ENCODE results near the gene MALT1.
"Not testable (repeated sequence)": the region's sequence is repeated elsewhere in the genome, so short reads cannot be mapped to it uniquely, and the experiment has no call there.

The MALT1 gene

DNA sequence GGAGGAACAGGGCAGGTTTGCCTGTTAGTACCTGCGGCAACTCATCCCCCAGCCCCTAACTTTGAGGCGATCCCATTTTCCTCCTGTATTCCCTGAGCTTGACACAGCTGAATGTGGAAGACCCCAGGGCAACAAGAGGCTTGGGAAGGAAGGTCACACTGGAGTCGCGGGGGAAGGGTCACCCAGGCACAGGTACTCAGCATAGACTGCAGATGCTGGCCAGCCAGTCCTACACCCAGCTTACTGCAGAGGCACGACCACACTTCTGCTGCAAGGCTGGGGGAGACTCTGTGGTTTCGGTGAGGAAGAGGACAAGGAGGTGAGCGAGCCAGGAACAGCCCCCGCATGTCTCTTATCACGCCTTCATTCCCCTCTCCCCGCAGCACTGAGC lies 91.5 kb downstream of the MALT1 start:
- in situ Hi-C loops (cut with HindIII; ENCODE audit: low sequenced_read_pairs) = loop anchor here (25.0 kb wide), 1 partner anchor 225 kb away; no protein-coding TSS in a partner anchor

DNA sequence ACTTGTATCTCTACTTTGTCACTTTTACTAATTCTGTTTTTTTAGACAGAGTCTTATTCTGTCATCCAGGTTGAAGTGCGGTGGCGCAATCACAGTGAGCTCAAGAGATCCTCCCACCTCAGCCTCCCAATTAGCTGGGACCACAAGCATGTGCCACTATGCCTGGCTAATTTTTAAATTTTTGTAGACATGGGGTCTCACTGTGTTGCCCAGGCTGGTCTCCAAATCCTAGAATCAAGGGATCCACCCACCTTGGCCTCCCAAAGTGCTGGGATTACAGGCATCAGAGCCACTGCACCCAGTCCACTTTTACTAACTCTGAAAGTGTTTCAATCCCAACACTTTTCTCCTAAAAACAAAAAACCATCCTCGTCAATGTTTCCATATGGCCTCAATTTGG lies 94.9 kb downstream of the MALT1 start:
- in situ Hi-C loops (cut with HindIII; ENCODE audit: low sequenced_read_pairs) = loop anchor here (25.0 kb wide), 1 partner anchor 229 kb away; no protein-coding TSS in a partner anchor

DNA sequence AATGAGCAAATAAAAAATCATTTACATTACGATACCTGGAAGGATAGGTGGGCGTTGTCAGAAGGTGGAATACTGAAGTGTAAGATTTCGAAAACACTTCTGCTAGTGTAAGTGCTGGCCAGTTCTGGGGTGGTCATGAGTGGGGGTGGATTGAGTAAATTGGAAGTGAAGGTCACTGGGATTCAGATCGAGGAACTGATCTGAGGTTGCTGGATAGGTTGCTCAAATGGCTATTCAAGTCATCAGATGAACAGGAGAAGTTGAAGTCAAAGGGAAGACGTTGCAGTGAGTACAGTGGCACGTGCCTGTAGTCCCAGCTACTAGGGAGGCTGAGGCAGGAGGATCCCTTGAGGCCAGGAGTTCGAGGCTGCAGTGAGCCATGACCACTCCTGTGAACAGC lies 95.7 kb downstream of the MALT1 start:
- in situ Hi-C loops (cut with HindIII; ENCODE audit: low sequenced_read_pairs) = loop anchor here (25.0 kb wide), 1 partner anchor 230 kb away; no protein-coding TSS in a partner anchor

DNA sequence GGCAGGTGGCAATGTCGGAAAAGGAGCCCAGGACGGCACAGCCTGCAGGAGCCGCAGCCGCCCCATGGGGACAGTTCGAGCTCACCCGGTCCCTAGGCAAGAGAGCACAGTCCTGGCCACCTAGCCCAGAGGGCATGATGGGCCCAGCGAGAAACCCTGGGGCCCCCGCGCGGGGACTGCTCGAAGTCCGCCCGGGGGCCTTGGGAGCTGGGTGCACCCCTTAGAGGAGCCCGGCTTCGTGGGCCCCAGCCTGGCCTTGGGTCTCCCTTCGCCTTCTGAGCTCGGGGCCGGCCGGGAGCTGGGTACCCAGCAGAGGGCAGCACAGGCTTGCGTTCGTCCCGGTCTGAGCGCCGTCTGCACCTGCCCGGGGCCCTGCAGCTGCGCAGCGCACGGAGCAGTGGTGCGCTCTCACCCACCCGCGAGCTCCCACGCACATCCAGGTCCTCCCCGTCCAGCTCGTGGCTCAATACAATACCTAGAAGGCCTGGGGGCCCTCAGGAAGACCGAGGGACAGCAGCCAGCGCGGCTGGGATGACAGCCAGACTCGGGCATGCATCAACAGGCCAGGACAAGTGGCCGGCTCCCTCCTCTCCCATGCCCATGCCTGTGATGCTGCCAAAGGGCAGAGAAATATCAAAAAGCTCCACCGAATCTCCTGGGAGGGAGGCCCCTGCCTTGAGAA lies 97.2 kb downstream of the MALT1 start:
- in situ Hi-C loops (cut with HindIII; ENCODE audit: low sequenced_read_pairs) = loop anchor here (25.0 kb wide), 1 partner anchor 231 kb away; no protein-coding TSS in a partner anchor

DNA sequence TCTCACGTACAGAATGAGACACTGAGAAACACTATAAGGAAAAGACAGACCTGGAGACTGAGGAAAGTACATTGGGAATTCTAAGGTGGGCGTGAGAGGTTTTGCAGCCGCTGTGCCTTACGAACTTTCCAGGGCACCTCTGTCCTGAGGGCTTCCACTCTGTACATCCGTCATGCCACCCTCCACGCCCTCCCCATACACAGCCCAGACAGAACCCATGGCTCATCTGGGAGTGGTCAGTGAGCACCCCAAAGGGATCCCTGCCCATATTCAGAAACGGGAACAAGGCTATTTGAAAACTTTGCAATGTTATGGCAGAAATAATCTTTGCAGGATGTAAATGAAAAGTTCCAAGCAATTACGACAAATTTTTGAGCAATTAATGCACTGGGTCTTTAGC lies 98.1 kb downstream of the MALT1 start:
- in situ Hi-C loops (cut with HindIII; ENCODE audit: low sequenced_read_pairs) = loop anchor here (25.0 kb wide), 1 partner anchor 232 kb away; no protein-coding TSS in a partner anchor

DNA sequence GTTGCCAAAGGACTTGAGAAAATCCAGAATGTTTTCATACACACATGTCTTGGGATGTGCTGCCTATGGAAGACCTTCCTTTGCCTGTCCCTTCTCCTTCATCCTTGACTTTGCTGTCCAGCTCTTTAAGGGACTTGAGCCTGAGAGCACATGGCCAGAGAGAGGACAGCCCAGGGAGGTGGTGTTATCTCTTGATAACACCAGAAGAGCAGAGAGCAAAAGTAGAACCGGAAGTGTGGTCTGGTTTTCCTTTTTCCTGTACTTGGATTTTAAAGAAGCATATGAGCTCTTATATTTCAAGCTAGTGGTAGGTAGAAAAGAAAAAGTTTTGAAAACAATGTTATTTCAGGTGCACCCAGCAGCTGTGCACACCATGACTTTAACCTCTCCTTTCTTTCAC lies 99.3 kb downstream of the MALT1 start:
- in situ Hi-C loops (cut with HindIII; ENCODE audit: low sequenced_read_pairs) = loop anchor here (25.0 kb wide), 1 partner anchor 233 kb away; no protein-coding TSS in a partner anchor

DNA sequence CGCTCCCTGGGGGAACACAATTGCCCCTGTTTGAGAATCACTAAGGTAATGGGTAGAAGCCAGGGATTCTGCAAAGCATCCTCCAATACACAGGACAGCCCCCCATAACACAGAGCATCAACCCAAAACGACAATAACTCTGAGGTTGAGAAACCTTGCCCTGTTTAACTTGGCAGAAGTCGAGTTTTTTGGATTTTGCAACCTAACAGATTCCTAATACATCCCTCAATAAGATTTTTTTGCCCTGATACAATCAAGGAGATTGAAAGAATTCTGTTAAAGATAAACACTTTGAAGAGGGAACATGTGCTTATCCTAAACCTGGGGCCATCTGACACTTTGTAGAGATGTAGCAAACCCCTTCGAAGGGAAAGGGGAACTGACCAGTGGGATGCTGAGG lies 100.9 kb downstream of the MALT1 start:
- in situ Hi-C loops (cut with HindIII; ENCODE audit: low sequenced_read_pairs) = loop anchor here (25.0 kb wide), 1 partner anchor 235 kb away; no protein-coding TSS in a partner anchor

DNA sequence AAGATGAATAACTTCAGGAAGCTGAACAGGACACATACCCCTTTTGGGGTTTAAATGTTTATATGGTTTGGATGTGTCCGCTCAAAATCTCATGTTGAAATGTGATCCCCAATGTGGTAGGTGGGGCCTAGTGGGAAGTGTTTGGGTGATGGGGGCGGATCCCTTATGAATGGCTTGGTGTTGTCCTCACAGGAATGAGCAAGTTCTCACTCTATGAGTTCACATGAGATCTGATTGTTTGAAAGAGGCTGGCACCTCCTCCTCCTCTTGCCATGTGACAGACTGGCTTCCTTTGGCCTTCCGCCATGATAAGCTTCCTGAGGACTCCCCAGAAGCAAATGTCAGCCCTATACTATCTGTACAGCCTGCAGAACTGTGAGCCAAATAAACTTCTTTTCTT lies 104.8 kb downstream of the MALT1 start:
- in situ Hi-C loops (cut with HindIII; ENCODE audit: low sequenced_read_pairs) = no loop called here

DNA sequence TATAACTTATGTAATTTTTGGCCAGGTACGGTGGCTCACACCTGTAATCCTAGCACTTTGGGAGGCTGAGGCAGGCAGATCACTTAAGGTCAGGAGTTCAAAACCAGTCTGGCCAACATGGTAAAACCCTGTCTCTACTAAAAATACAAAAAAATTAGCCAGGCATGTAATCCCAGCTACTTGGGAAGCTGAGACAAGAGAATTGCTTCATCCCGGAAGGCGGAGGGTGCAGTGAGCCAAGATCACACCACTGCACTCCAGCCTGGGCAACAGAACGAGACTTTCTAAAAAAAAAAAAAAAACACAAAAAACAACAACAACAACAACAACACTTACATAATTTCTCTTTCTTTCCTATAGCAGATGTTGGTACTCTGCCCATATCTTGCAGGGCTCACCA lies 105.3 kb downstream of the MALT1 start:
- in situ Hi-C loops (cut with HindIII; ENCODE audit: low sequenced_read_pairs) = not testable (repeated sequence)

DNA sequence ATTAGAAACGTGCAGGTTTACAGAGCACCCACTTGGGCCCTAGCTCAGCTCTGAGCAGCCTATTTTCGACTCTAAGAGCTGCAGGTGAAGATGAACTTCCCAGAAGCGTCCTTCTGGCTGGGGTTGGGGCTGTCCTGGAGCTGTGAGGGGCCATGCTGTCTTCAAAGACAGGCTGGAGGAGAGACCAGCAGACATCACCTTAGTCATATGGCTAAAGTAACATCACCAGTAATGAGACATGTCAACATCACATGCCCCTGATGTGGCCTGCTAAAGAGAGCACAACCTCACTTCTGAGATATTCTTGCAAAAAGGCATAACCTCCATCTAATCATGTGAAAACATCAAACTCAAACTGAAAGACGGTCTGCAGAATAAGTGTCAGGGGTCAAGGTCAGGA lies 106.2 kb downstream of the MALT1 start:
- in situ Hi-C loops (cut with HindIII; ENCODE audit: low sequenced_read_pairs) = no loop called here

DNA sequence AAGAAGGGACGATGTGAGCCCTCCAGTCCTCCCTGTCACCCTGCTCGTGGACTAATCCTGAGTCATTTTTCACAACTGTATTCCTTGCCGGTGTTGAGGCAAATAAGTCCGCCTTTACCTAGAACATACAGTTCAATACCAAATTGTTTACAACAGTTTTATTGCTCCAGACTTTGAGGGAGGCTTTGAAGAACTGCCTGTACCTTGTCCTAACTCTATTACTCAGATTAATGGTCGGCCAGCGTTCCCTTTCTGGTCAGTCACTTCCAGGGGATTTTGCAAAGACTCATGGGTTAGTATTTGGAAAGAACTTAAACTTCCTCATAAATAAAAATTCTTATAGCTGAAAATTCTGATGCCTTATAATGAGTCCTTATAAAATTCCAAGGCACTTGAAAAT lies 108.3 kb downstream of the MALT1 start:
- in situ Hi-C loops (cut with HindIII; ENCODE audit: low sequenced_read_pairs) = no loop called here

DNA sequence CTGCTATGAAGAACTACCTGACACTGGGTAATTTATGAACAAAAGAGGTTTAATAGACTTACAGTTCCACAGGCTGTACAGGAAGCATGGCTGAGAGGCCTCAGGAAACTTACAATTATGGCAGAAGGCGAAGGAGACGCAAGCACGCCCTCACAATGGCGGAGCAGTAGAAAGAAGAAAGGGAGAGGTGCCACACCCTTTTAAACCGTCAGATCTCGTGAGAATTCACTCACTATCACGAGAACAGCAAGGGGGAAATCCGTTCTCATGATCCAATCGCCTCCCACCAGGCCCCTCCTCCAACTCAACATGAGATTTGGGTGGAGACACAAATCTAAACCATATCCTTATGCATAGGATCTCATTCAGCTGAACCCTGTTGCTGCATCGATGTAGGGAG lies 108.8 kb downstream of the MALT1 start:
- in situ Hi-C loops (cut with HindIII; ENCODE audit: low sequenced_read_pairs) = loop anchor here (5.0 kb wide), 2 partner anchors 102 to 292 kb away; no protein-coding TSS in a partner anchor

DNA sequence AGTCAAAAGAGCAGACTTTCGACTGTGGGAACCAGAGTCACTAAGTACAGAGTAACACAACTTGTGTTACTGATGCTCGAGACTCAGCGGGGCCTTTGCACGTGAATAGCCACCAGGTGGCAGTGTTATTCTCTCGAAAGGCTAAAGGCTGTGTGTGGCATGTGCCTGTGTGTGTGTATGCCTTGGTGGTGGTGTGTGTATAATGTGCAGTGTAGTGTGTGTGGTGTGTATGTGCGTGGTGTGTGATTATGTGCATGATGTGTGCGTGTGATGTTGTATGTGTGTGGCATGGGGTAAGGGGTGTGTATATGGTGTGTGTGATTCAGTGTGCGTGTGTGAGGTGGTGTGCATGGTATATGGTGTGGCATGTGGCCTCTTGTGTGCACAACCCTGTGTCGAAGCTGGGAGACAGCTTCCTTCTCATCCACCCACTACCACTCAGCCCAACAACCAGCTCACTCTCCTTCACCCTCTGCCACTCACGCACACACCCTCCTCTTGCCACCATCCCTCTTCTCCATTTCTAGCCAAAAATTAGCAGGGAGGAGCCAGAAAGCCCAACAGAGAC lies 110.4 kb downstream of the MALT1 start:
- in situ Hi-C loops (cut with HindIII; ENCODE audit: low sequenced_read_pairs) = loop anchor here (5.0 kb wide), 2 partner anchors 101 to 291 kb away; no protein-coding TSS in a partner anchor

DNA sequence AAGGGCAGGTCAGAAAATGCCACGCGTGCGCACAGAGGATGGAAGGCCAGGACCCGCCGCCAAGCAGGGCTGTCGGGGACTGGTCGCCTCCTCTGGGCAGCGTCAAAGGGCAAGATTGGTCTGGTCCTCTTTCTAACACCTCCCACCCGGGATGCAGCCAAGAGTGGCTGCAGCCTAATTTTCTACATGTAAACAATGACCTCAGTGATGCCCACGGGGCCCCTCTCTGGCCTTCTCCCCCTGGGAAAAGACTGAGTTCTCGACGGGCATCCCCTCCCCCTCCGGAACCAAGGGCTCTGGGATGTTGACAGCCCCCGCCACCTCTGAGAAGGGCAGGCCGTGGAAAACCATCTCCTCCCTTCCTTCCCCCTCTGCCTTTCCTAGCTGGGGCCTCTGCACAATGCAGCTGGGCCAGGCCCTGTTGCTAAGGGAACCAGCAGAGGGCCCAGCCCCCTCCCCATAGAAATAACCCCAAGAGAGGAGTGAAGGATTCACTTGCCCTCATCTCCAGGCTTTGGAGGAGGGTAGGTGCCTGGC lies 113.4 kb downstream of the MALT1 start:
- in situ Hi-C loops (cut with HindIII; ENCODE audit: low sequenced_read_pairs) = loop anchor here (5.0 kb wide), 2 partner anchors 98 to 288 kb away; no protein-coding TSS in a partner anchor

DNA sequence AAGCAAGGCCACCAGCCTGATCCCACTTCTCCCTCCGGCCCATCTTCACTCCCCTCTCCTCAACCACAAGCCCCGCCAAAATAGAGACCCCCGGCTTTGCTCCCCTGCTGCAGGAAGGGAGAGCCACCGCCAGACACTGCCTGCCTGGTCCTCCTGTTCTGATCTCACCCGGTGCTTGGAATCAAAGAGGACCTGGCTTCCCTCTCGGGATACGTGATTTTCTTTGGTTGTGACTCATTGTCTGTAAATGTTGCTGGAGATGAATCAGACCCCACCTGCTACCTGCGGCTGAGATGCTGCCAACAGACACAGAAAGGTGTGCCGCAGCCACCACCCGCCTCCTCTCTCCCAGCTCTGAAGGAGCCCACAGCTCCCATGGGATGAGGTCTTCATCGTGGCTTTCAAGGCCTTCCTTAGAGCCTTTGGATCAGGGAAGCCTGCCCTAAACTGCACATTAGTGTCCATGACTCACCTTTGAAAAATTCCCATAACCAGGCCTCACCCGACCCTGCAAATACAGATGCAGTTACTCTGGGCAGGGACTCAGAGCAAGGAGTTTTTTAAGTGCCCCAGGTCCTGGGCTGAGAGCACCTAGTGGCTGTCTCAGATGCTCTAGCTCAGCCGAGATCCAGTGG lies 114.0 kb downstream of the MALT1 start:
- in situ Hi-C loops (cut with HindIII; ENCODE audit: low sequenced_read_pairs) = no loop called here

DNA sequence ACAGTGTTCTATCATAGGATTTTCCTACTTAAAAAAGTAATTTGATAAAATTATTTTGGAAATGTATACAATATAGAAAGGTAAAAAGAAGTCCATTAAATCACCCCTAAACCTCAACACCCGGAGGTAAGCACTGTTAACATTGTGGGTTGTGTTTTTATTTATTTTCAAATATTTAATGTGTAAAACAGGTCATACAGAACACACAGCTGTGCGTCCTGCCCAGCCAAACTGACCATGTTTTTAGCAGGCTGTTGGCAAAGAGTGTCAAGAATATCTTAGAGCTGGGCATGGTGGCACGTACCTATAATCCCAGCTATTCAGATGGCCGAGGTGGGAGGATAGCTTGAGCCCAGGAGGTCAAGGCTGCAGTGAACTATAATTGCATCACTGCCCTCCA lies 114.6 kb downstream of the MALT1 start:
- in situ Hi-C loops (cut with HindIII; ENCODE audit: low sequenced_read_pairs) = no loop called here

DNA sequence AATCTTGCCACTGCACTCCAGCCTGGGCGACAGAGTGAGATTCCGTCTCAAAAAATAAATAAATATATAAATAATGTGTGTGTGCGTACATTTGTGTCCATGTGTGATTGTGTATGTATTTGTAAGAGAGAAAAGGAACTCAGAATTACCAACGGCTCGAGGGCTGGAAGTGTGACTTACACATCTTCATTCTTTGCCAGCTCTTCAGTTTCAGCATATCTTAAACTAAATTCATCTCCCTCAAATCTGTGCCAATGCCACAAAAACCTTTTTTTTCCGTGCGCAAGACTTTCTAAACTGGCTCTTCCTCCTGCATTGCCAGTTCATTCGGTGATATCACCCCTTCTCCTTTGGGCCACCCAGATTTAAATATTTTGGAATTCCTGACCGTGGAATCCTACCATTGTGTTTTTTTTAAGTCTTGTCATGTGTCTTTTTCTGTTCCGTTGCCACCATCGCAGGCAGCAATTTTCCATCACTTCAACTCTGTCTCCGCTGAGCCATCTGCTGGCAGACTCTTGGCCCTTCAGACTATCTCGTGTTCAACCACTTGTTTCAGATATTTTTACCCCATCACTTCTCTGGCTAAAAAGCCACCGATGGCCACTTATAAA lies 116.4 kb downstream of the MALT1 start:
- in situ Hi-C loops (cut with HindIII; ENCODE audit: low sequenced_read_pairs) = no loop called here

DNA sequence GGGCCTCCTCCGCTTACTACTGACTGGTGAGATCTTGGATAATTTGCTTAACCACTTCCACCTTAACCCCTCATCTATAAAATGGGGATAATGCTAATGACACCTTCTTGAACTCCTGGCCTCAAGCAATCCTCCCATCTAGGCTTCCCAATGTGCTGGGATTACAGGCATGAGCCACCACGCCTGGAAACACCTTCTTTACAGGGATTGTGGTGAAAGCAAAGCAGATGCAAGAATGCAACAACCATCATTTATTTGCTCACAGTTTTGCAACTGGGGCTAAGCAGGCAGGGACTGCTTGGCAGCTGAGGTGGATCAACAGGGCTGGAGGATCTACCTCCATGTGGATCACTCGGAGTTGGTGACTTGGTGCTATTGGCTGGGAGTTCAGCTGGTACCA lies 117.2 kb downstream of the MALT1 start:
- in situ Hi-C loops (cut with HindIII; ENCODE audit: low sequenced_read_pairs) = no loop called here

DNA sequence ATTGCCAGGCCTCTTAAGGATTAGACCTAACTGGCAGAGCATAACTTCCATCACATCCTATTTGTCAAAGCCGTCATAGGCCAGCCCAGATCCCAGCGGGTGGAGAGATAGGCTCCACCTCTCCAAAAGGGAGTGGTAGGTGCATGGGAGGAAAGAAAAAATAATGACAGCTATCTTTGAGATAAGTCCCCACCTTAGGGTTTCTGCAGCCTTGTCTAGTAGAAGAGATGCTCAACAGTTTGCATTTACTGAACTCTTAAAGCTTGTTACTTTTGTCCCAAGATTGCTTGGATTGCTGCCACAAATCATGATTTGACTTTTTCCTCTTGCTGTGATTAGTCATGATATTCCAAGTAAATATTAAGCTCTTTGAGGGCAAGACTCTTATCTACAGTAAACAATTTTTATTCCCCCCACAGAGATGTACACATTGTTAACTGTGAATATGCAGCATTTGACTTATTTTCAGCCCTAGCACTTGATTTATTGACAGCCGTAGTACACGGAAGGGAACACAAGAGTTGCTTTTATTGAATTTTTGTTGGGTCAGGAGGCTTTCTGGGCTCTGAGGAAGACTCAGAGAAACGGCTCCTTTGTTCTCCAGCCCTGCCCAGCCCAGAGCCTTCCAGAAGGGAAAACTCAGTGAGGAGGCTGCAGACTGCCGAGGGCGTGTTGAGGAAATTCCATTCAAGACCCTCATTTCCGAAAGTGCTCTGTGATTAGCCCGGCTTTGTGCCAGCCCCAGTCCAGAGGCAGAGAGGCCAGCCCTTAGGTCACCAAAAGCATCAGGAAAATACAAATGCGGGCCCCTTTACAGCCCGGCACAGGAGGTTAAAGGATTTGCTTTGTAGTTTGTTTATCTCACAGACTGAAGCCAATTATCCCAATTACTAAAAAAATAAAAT lies 118.0 kb downstream of the MALT1 start:
- in situ Hi-C loops (cut with HindIII; ENCODE audit: low sequenced_read_pairs) = no loop called here

DNA sequence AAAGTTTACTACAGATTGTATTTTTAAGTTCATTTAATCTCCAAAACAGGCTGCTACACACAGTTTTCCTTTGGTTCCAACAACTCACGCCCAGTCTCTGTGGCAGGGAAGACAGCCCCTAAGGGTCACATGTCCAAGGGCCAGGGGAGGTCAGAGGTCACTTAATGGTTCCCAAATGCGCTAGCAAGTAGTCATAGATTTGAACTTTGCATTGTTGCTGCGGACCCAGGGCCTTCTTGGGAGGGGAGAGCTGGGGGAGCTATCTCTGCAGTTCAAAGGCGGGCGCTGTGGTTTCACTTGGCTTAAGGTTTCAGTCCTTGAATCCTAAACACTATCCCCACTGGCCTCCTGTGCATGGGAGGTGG lies 118.6 kb downstream of the MALT1 start:
- in situ Hi-C loops (cut with HindIII; ENCODE audit: low sequenced_read_pairs) = no loop called here
